ENCODE data around the gene KCNE4.

DNA sequence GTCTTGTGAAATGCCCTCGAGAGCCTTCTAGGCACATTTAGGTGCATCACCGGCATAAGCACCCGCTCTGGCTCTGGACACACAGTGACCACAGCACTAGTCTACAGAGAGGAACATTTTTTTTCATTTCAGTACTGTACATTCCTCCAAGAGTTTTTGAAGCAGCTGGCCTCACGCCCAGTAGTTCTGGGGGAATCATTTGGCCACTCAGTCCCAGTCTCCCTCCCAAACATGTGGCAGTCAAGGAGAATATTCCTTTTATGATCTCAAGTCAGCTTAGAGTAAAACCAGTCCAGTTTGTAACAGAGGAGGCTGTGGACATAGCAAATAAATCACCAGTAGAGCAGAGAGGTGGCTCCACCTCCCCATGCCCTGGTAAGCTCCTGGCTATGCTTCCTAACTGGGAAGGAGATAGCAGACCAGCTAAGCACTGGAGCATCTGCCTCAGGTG lies 48.1 kb downstream of the KCNE4 start:
- TF ChIP-seq GATA2 (IDR thresholded peaks at IDR 0.05; ENCODE audit: low read depth, low read length) (no peak), GATA3 (IDR thresholded peaks at IDR 0.05; ENCODE audit: low read depth, low read length) (no peak)
